Transverse colon (tissue), 3 donors: ENCODE data around the gene CRYBA4.

ENCODE experiments used
- CTCF ChIP-seq, 5 experiments: fragments of 200-600 bp in 3 of 5; fragments of 450-650 bp in 2 of 5; sonication (generic) in 3 of 5; IDR thresholded peaks; 1 replicate in 2 of 5; 2 replicates in 3 of 5; pipeline ENCODE4 v1.5.1; 2016 to 2017; ENCODE audit warnings: antibody characterized with exemption in 5 of 5, inconsistent platforms in 3 of 5, mild to moderate bottlenecking in 2 of 5, moderate library complexity in 1 of 5
- EP300 ChIP-seq: sonication (generic); formaldehyde crosslinking; IDR thresholded peaks from one replicate; pipeline ENCODE4 v1.6.1; 2017; ENCODE audit warnings: antibody characterized with exemption, low read depth
- POLR2A ChIP-seq: fragments of 450-650 bp; IDR thresholded peaks from one replicate; pipeline ENCODE4 v1.6.1; 2016; ENCODE audit warnings: antibody characterized with exemption, mild to moderate bottlenecking, moderate library complexity

GRCh38 chr22:26620197-26620596 lies 1.6 kb upstream of the CRYBA4 start:
- TF ChIP-seq POLR2A (no peak), CTCF (IDR thresholded peaks at IDR 0.05) (no peak), EP300 (no peak)
